ENCODE results near the gene NUMA1.

DNA sequence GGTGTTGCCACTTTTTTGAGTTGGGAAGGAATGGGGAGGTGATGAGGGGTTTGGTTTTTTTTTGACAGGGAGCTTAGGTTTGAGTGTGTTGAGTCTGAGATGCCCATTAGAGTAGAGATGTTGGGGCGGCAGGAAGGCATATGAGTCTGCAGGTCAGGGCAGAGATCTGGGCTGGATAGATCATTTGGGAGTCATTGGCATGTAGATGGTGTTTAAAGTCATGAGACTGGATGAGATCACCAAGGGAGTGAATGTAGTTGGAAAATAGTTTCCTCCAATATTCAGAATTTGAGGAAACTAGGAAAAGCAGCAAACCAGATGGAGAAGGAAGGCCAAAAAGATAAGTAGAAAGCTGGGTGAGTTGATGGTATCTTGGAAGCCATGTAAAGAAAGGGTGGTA lies 34.2 kb upstream of the NUMA1 start:
- TF ChIP-seq, protein P1, sequence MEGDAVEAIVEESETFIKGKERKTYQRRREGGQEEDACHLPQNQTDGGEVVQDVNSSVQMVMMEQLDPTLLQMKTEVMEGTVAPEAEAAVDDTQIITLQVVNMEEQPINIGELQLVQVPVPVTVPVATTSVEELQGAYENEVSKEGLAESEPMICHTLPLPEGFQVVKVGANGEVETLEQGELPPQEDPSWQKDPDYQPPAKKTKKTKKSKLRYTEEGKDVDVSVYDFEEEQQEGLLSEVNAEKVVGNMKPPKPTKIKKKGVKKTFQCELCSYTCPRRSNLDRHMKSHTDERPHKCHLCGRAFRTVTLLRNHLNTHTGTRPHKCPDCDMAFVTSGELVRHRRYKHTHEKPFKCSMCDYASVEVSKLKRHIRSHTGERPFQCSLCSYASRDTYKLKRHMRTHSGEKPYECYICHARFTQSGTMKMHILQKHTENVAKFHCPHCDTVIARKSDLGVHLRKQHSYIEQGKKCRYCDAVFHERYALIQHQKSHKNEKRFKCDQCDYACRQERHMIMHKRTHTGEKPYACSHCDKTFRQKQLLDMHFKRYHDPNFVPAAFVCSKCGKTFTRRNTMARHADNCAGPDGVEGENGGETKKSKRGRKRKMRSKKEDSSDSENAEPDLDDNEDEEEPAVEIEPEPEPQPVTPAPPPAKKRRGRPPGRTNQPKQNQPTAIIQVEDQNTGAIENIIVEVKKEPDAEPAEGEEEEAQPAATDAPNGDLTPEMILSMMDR (IDR thresholded peaks at IDR 0.05) = no peak
- TF ChIP-seq POLR2AphosphoS5 (IDR thresholded peaks at IDR 0.05; ENCODE audit: low read depth, low read length) = no peak
